ENCODE results near the gene CD244.
"Not testable (repeated sequence)": the region's sequence is repeated elsewhere in the genome, so short reads cannot be mapped to it uniquely, and the experiment has no call there.

- TF ChIP-seq CTCF (IDR thresholded peaks at IDR 0.05; ENCODE audit: low read depth, low read length); EZH2phosphoT487 (IDR thresholded peaks at IDR 0.05; ENCODE audit: low read depth): not testable (repeated sequence)
Observed at GRCh38 chr1:160900683-160901082, 38.0 kb upstream of the CD244 start.

All from OCI-LY3 (cell line).